ENCODE results near the gene TSPAN5. TPM values are rescaled to one million over a fixed set of nuclear protein-coding genes. Genes with fewer than 3 reads are reported as not detected.
"Not testable (repeated sequence)": the region's sequence is repeated elsewhere in the genome, so short reads cannot be mapped to it uniquely, and the experiment has no call there.

TSPAN5 gene
- total RNA-seq, 4 donors from 2014 or later, result 14.5 to 33.4 (median 17.0) TPM

GRCh38 chr4:98462487-98462886, 195.9 kb downstream of the TSPAN5 start:
- Histone ChIP-seq H3K36me3 (no peaks in the 10 kb centered on the region), H3K27ac (no peak overlapping the region), H3K4me1 (peaks cover 4% of the 10 kb centered on the region), H3K4me3 (no peak overlapping the region), H3K27me3 (no peaks in the 10 kb centered on the region), H3K9me3 (no peaks in the 10 kb centered on the region)
- DNase-seq (ENCODE audit: low spot score in 2 of 2), result no peak
- no peak for TF ChIP-seq EP300 (IDR thresholded peaks at IDR 0.05)
- no peak for TF ChIP-seq CTCF (IDR thresholded peaks at IDR 0.05)
- no peak for TF ChIP-seq POLR2AphosphoS5 (IDR thresholded peaks at IDR 0.05)
- TF ChIP-seq POLR2A (IDR thresholded peaks at IDR 0.05), result no peak

GRCh38 chr4:98461121-98461865, 197.1 kb downstream of the TSPAN5 start:
- not testable (repeated sequence) for H3K4me3 ChIP-seq; H3K9me3 ChIP-seq; DNase-seq (ENCODE audit: low spot score in 2 of 2); H3K36me3 ChIP-seq; H3K27me3 ChIP-seq; H3K4me1 ChIP-seq; H3K27ac ChIP-seq
- 75% methylated on average over 2 of the region's 2 CpGs for WGBS

GRCh38 chr4:98457422-98457821, 201.0 kb downstream of the TSPAN5 start:
- H3K4me1 ChIP-seq; H3K4me3 ChIP-seq; H3K9me3 ChIP-seq; H3K27ac ChIP-seq; H3K36me3 ChIP-seq; DNase-seq (ENCODE audit: low spot score in 2 of 2); H3K27me3 ChIP-seq: not testable (repeated sequence)
- WGBS, result 88% methylated on average over 9 of the region's 9 CpGs

- Histone ChIP-seq H3K4me3 (no peak overlapping the region), H3K4me1 (peaks cover 5% of the 10 kb centered on the region), H3K27ac (no peak overlapping the region), H3K27me3 (no peaks in the 10 kb centered on the region), H3K9me3 (no peaks in the 10 kb centered on the region), H3K36me3 (no peaks in the 10 kb centered on the region)
- 78% methylated on average over 3 of the region's 3 CpGs for WGBS
- no peak for TF ChIP-seq CTCF (IDR thresholded peaks at IDR 0.05)
- no peak for TF ChIP-seq EP300 (IDR thresholded peaks at IDR 0.05)
- TF ChIP-seq POLR2AphosphoS5 (IDR thresholded peaks at IDR 0.05), result no peak
- TF ChIP-seq POLR2A (IDR thresholded peaks at IDR 0.05), result no peak
- no peak for DNase-seq (ENCODE audit: low spot score in 2 of 2)
Observed at GRCh38 chr4:98452091-98452490, 206.3 kb downstream of the TSPAN5 start.

- TF ChIP-seq EP300 (IDR thresholded peaks at IDR 0.05) (no peak), CTCF (IDR thresholded peaks at IDR 0.05) (no peak), POLR2AphosphoS5 (IDR thresholded peaks at IDR 0.05) (no peak)
- H3K4me3 ChIP-seq, result no peak overlapping the region
- peaks cover 8% of the 10 kb centered on the region for H3K4me1 ChIP-seq
- no peak for DNase-seq (ENCODE audit: low spot score in 2 of 2)
- H3K27ac ChIP-seq, result no peak overlapping the region
- no peaks in the 10 kb centered on the region for H3K9me3 ChIP-seq
- no peaks in the 10 kb centered on the region for H3K27me3 ChIP-seq
- H3K36me3 ChIP-seq, result peaks cover 5% of the 10 kb centered on the region
Observed at GRCh38 chr4:98448908-98449307, 209.5 kb downstream of the TSPAN5 start.

GRCh38 chr4:98447648-98448047, 210.8 kb downstream of the TSPAN5 start:
- peaks cover 8% of the 10 kb centered on the region for H3K4me1 ChIP-seq
- no peak overlapping the region for H3K4me3 ChIP-seq
- H3K9me3 ChIP-seq, result no peaks in the 10 kb centered on the region
- 93% methylated on average over 5 of the region's 5 CpGs for WGBS
- peaks cover 14% of the 10 kb centered on the region for H3K36me3 ChIP-seq
- no peak for DNase-seq (ENCODE audit: low spot score in 2 of 2)
- no peak overlapping the region for H3K27ac ChIP-seq
- H3K27me3 ChIP-seq, result no peaks in the 10 kb centered on the region
- no peak for TF ChIP-seq CTCF (IDR thresholded peaks at IDR 0.05)
- no peak for TF ChIP-seq EP300 (IDR thresholded peaks at IDR 0.05)
- TF ChIP-seq POLR2AphosphoS5 (IDR thresholded peaks at IDR 0.05), result no peak
- TF ChIP-seq POLR2A (IDR thresholded peaks at IDR 0.05), result no peak

Measured in suprapubic skin (tissue), 4 donors.